ENCODE measurements around the gene ARID3B. TPM values are rescaled to one million over a fixed set of nuclear protein-coding genes. Genes with fewer than 3 reads are reported as not detected.
A peak's percentile ranks its signal among the peaks of the same experiment; 100 is the strongest.

ARID3B gene
- total RNA-seq, 1 donor from 2014 or later, result 31.5 TPM

- H3K9me3 Mint-ChIP-seq, result no peaks in the 10 kb centered on the region
- peak within 1 kb of the TSS; percentile 48 for H2AFZ ChIP-seq (replicated peaks)
Observed at GRCh38 chr15:74615508-74616365, 74.7 kb downstream of the ARID3B start, which contains the start of gene CLK3. Gene CLK3, plus strand, starts transcription at chr15:74615836. Its CDS starts 3,361 bp downstream, at chr15:74619197.

GRCh38 chr15:74616366-74616939, 75.4 kb downstream of the ARID3B start:
- H3K4me1 Mint-ChIP-seq, result peaks cover 19% of the 10 kb centered on the region
- no peaks in the 10 kb centered on the region for H3K36me3 ChIP-seq
- H3K4me1 ChIP-seq, result peaks cover 16% of the 10 kb centered on the region
- peak overlapping the region; percentile 93 for H3K4me3 ChIP-seq
- H3K27me3 ChIP-seq, result peaks cover 10% of the 10 kb centered on the region
- peak overlapping the region; percentile 33 for H3K27ac Mint-ChIP-seq
- no peak for DNase-seq (ENCODE audit: low spot score)
- peak overlapping the region; percentile 98 for H3K9ac ChIP-seq
- peaks cover 40% of the 10 kb centered on the region for H3K79me2 ChIP-seq (ENCODE audit: low read depth)
- peaks cover 11% of the 10 kb centered on the region for H3K36me3 Mint-ChIP-seq
- H3K9me3 Mint-ChIP-seq, result no peaks in the 10 kb centered on the region
- H3K27me3 Mint-ChIP-seq (ENCODE audit: insufficient read depth, low read depth), result peaks cover 8% of the 10 kb centered on the region
- H3K27ac ChIP-seq, result peak overlapping the region; percentile 64
- H3F3A ChIP-seq (ENCODE audit: low read depth), result peaks cover 30% of the 10 kb centered on the region
- TF ChIP-seq EZH2 (IDR thresholded peaks at IDR 0.05) (no peak), EZH2phosphoT487 (IDR thresholded peaks at IDR 0.05) (no peak), CTCF (IDR thresholded peaks at IDR 0.05) (no peak)
- H4K20me1 ChIP-seq (ENCODE audit: low read depth), result peaks cover 57% of the 10 kb centered on the region
- peak overlapping the region; percentile 96 for H3K4me2 ChIP-seq
- no peak overlapping the region for H2AFZ ChIP-seq (replicated peaks)
- peak overlapping the region; percentile 95 for H3K4me3 Mint-ChIP-seq
- no peaks in the 10 kb centered on the region for H3K9me3 ChIP-seq (ENCODE audit: low read depth)

More at GRCh38 chr15:74615508-74616365, 74.7 kb downstream of the ARID3B start, which contains the start of gene CLK3:
- peaks cover 5% of the 10 kb centered on the region for H3K36me3 Mint-ChIP-seq
- Histone ChIP-seq H3K27ac (peak within 1 kb of the TSS; percentile 86), H3K9ac (peak within 1 kb of the TSS; percentile 98), H3K36me3 (no peaks in the 10 kb centered on the region), H3K9me3 (ENCODE audit: low read depth) (no peaks in the 10 kb centered on the region), H4K20me1 (ENCODE audit: low read depth) (peaks cover 50% of the 10 kb centered on the region), H3K4me3 (peak within 1 kb of the TSS; percentile 93), H3K27me3 (peaks cover 10% of the 10 kb centered on the region), H3K4me2 (peak within 1 kb of the TSS; percentile 96), H3F3A (ENCODE audit: low read depth) (peaks cover 27% of the 10 kb centered on the region), H3K79me2 (ENCODE audit: low read depth) (peaks cover 36% of the 10 kb centered on the region), H3K4me1 (peaks cover 16% of the 10 kb centered on the region)
- no peak for TF ChIP-seq EZH2 (IDR thresholded peaks at IDR 0.05)
- peaks cover 19% of the 10 kb centered on the region for H3K4me1 Mint-ChIP-seq
- H3K27ac Mint-ChIP-seq, result peak within 1 kb of the TSS; percentile 66
- H3K27me3 Mint-ChIP-seq (ENCODE audit: insufficient read depth, low read depth), result peaks cover 8% of the 10 kb centered on the region
- peak; percentile 99 for DNase-seq (ENCODE audit: low spot score)
- H3K4me3 Mint-ChIP-seq, result peak within 1 kb of the TSS; percentile 95

GRCh38 chr15:74616996-74617395, 76.0 kb downstream of the ARID3B start:
- no peak for TF ChIP-seq EZH2phosphoT487 (IDR thresholded peaks at IDR 0.05)
- TF ChIP-seq EZH2 (IDR thresholded peaks at IDR 0.05), result no peak
- TF ChIP-seq CTCF (IDR thresholded peaks at IDR 0.05), result no peak
- H3K4me1 Mint-ChIP-seq, result peaks cover 19% of the 10 kb centered on the region
- no peak for DNase-seq (ENCODE audit: low spot score)
- H3K4me1 ChIP-seq, result peaks cover 16% of the 10 kb centered on the region
- H4K20me1 ChIP-seq (ENCODE audit: low read depth), result peaks cover 62% of the 10 kb centered on the region
- H3K9me3 Mint-ChIP-seq, result no peaks in the 10 kb centered on the region
- no peaks in the 10 kb centered on the region for H3K36me3 ChIP-seq
- H3K27ac Mint-ChIP-seq, result peak overlapping the region; percentile 94
- H3K4me3 Mint-ChIP-seq, result peak overlapping the region; percentile 95
- peaks cover 45% of the 10 kb centered on the region for H3K79me2 ChIP-seq (ENCODE audit: low read depth)
- no peak overlapping the region for H3K27ac ChIP-seq
- H3K27me3 Mint-ChIP-seq (ENCODE audit: insufficient read depth, low read depth), result peaks cover 8% of the 10 kb centered on the region
- H3K27me3 ChIP-seq, result peaks cover 10% of the 10 kb centered on the region
- H3K9me3 ChIP-seq (ENCODE audit: low read depth), result no peaks in the 10 kb centered on the region
- peaks cover 17% of the 10 kb centered on the region for H3K36me3 Mint-ChIP-seq
- H3K4me3 ChIP-seq, result peak overlapping the region; percentile 93
- peaks cover 30% of the 10 kb centered on the region for H3F3A ChIP-seq (ENCODE audit: low read depth)
- H3K4me2 ChIP-seq, result peak overlapping the region; percentile 96
- peak overlapping the region; percentile 98 for H3K9ac ChIP-seq
- H2AFZ ChIP-seq (replicated peaks), result no peak overlapping the region
